ENCODE measurements around the gene FERMT3.

Gene FERMT3

DNA sequence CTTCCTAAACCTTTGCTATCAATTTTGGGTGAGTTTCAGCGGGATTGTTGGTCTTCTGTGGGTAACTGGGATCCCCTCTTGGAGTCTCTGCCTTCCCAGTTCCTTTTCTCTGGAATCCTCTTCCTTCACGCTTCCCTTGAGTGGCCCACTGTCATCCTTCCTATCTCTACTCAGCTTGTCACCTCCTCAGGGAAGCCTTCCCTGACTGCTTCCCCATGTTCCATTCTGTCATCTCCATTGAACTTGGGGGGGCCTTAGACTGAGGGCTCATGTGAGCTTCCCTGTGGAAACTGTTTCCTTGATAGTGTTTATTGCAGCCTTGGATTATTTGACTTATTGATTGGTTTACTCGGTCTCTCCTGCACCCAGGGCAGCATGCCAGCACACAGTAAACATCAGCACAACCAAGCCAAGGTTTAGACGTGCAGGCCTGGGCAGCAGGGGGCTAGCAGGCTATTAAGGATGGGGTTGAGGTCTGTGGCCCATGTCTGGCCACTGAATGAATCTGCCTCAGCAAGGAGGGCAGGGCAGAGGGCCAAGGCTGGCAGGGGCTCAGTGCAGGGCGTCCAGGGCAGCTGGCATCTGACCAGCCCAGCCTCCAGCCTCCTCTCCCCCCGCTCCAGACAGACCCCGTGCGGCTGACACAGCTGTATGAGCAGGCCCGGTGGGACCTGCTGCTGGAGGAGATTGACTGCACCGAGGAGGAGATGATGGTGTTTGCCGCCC, 12.3 kb downstream of the FERMT3 start:
- DNase-seq (ENCODE audit: insufficient read length, low spot score) (no peak), FAIRE-seq (no peak)
- no peak for TF ChIP-seq POLR2A (IDR thresholded peaks at IDR 0.05; ENCODE audit: low read depth, low read length)
- no peak for TF ChIP-seq SPI1 (IDR thresholded peaks at IDR 0.05; ENCODE audit: low read depth, low read length)
- no peak for TF ChIP-seq POLR2AphosphoS5 (IDR thresholded peaks at IDR 0.05; ENCODE audit: low read depth, low read length)

DNA sequence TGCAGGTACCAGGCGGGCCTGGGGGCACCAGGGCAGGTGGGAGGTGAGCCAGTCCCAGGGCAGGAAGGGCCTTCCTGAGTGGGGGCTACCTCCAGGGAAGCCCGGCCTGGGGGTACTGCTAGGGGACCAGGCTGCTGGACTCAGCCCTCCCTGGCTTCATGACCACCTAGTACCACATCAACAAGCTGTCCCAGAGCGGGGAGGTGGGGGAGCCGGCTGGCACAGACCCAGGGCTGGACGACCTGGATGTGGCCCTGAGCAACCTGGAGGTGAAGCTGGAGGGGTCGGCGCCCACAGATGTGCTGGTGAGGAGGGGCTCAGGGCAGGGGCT, 12.8 kb downstream of the FERMT3 start:
- no peak for DNase-seq (ENCODE audit: insufficient read length, low spot score)

DNA sequence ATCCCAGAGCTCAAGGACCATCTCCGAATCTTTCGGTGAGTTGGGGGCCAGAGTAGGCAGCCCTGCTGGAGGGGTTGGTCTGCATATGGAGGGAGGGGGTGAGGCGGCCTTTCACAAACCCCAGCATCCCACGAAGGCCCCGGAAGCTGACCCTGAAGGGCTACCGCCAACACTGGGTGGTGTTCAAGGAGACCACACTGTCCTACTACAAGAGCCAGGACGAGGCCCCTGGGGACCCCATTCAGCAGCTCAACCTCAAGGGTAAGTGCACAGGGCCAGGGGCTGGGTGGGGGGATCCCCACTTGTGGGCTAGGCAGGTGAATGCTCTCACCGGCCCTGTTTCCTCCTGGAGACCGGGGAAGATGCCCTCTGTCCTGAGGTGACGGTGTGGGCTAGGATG, 13.2 kb downstream of the FERMT3 start:
- FAIRE-seq (no peak), DNase-seq (ENCODE audit: insufficient read length, low spot score) (no peak)
- TF ChIP-seq PAX5 (IDR thresholded peaks at IDR 0.05; ENCODE audit: insufficient read depth, low read length, severe bottlenecking) (no peak), TAF1 (IDR thresholded peaks at IDR 0.05; ENCODE audit: low read depth, low read length) (no peak), POLR2A (IDR thresholded peaks at IDR 0.05; ENCODE audit: low read depth, low read length) (no peak), POU2F2 (IDR thresholded peaks at IDR 0.05; ENCODE audit: low read depth, low read length) (no peak), POLR2AphosphoS5 (IDR thresholded peaks at IDR 0.05; ENCODE audit: low read depth, low read length) (no peak), SPI1 (IDR thresholded peaks at IDR 0.05; ENCODE audit: low read depth, low read length) (no peak)

More for the DNA sequence above, 12.8 kb downstream of the FERMT3 start:
- TF ChIP-seq PAX5 (IDR thresholded peaks at IDR 0.05; ENCODE audit: insufficient read depth, low read length, severe bottlenecking) (no peak), POLR2AphosphoS5 (IDR thresholded peaks at IDR 0.05; ENCODE audit: low read depth, low read length) (no peak), POLR2A (IDR thresholded peaks at IDR 0.05; ENCODE audit: low read depth, low read length) (no peak), SPI1 (IDR thresholded peaks at IDR 0.05; ENCODE audit: low read depth, low read length) (no peak), TAF1 (IDR thresholded peaks at IDR 0.05; ENCODE audit: low read depth, low read length) (no peak), POU2F2 (IDR thresholded peaks at IDR 0.05; ENCODE audit: low read depth, low read length) (no peak)
- FAIRE-seq = no peak

DNA sequence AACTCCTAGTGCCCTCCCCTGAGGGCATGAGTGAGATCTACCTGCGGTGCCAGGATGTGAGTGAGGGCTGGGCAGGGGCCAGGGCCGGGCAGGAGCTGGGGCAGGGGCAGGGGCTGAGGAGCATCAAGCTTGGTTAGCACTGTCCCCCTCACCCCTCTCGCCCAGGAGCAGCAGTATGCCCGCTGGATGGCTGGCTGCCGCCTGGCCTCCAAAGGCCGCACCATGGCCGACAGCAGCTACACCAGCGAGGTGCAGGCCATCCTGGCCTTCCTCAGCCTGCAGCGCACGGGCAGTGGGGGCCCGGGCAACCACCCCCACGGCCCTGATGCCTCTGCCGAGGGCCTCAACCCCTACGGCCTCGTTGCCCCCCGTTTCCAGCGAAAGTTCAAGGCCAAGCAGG, 13.8 kb downstream of the FERMT3 start:
- FAIRE-seq = no peak
- no peak for TF ChIP-seq TAF1 (IDR thresholded peaks at IDR 0.05; ENCODE audit: low read depth, low read length)
- no peak for TF ChIP-seq POLR2A (IDR thresholded peaks at IDR 0.05; ENCODE audit: low read depth, low read length)
- TF ChIP-seq SPI1 (IDR thresholded peaks at IDR 0.05; ENCODE audit: low read depth, low read length) = no peak
- TF ChIP-seq PAX5 (IDR thresholded peaks at IDR 0.05; ENCODE audit: insufficient read depth, low read length, severe bottlenecking) = no peak
- no peak for TF ChIP-seq POLR2AphosphoS5 (IDR thresholded peaks at IDR 0.05; ENCODE audit: low read depth, low read length)
- TF ChIP-seq POU2F2 (IDR thresholded peaks at IDR 0.05; ENCODE audit: low read depth, low read length) = no peak

DNA sequence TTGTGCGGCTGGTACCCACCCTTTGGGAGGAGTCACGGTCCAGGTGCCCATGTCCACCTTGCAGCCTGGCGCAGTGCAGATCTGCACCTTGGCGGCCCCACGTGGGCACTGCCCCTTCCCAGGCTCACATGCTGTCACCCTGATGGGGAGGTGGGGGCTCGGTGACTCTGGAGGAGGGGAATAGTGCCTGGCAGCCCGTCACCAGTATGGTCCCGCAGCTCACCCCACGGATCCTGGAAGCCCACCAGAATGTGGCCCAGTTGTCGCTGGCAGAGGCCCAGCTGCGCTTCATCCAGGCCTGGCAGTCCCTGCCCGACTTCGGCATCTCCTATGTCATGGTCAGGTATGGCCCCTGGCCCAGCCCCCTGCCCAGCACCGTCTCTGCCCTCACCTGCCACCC, 14.3 kb downstream of the FERMT3 start:
- FAIRE-seq = no peak
- no peak; the same call in 1 of the 2 replicates for TF ChIP-seq POLR2AphosphoS5 (IDR thresholded peaks at IDR 0.05; ENCODE audit: low read depth, low read length)
- no peak for TF ChIP-seq PAX5 (IDR thresholded peaks at IDR 0.05; ENCODE audit: insufficient read depth, low read length, severe bottlenecking)
- TF ChIP-seq POLR2A (IDR thresholded peaks at IDR 0.05; ENCODE audit: low read depth, low read length) = no peak
- TF ChIP-seq POU2F2 (IDR thresholded peaks at IDR 0.05; ENCODE audit: low read depth, low read length) = no peak
- no peak for TF ChIP-seq SPI1 (IDR thresholded peaks at IDR 0.05; ENCODE audit: low read depth, low read length)
- no peak for TF ChIP-seq TAF1 (IDR thresholded peaks at IDR 0.05; ENCODE audit: low read depth, low read length)

More for the DNA sequence above, 13.8 kb downstream of the FERMT3 start:
- no peak for DNase-seq (ENCODE audit: insufficient read length, low spot score)

DNA sequence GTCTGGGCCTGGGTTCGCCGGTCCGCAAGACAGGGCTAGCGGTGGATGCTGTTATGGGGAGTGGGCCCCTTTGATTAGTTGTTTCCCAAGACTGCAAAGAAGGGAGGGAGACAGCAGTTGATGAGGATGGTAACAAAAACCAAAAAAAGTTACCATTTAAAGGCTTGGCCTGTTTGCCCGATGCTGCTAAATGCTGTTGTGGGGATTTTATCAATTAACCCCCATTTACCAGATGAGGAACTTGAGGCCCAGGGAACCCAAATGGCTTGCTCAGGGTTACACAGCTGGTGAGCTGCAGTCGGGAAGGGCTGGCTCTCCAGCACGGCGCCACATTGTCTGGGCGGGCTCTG, 16.1 kb downstream of the FERMT3 start:
- TF ChIP-seq TAF1 (IDR thresholded peaks at IDR 0.05; ENCODE audit: low read depth, low read length) (no peak), POU2F2 (IDR thresholded peaks at IDR 0.05; ENCODE audit: low read depth, low read length) (no peak), PAX5 (IDR thresholded peaks at IDR 0.05; ENCODE audit: insufficient read depth, low read length, severe bottlenecking) (no peak), POLR2AphosphoS5 (IDR thresholded peaks at IDR 0.05; ENCODE audit: low read depth, low read length) (no peak), POLR2A (IDR thresholded peaks at IDR 0.05; ENCODE audit: low read depth, low read length) (no peak), SPI1 (IDR thresholded peaks at IDR 0.05; ENCODE audit: low read depth, low read length) (no peak)
- no peak for DNase-seq (ENCODE audit: insufficient read length, low spot score)

More for the DNA sequence above, 14.3 kb downstream of the FERMT3 start:
- DNase-seq (ENCODE audit: insufficient read length, low spot score) = no peak

DNA sequence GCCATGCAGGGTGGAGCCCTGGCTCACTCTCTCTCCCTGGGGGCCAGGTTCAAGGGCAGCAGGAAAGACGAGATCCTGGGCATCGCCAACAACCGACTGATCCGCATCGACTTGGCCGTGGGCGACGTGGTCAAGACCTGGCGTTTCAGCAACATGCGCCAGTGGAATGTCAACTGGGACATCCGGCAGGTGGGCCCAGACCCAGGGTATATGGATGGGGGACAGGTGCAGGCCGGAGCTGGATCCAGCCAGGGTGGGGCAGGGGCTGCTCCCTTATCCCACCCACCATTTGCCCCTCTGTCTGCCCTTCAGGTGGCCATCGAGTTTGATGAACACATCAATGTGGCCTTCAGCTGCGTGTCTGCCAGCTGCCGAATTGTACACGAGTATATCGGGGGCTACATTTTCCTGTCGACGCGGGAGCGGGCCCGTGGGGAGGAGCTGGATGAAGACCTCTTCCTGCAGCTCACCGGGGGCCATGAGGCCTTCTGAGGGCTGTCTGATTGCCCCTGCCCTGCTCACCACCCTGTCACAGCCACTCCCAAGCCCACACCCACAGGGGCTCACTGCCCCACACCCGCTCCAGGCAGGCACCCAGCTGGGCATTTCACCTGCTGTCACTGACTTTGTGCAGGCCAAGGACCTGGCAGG, 16.6 kb downstream of the FERMT3 start:
- no peak for FAIRE-seq
- TF ChIP-seq POU2F2 (IDR thresholded peaks at IDR 0.05; ENCODE audit: low read depth, low read length) (no peak), POLR2AphosphoS5 (IDR thresholded peaks at IDR 0.05; ENCODE audit: low read depth, low read length) (peak; percentile 49; the same call in 1 of the 2 replicates), POLR2A (IDR thresholded peaks at IDR 0.05; ENCODE audit: low read depth, low read length) (no peak)
- DNase-seq (ENCODE audit: insufficient read length, low spot score) = no peak

More for the DNA sequence above, 16.1 kb downstream of the FERMT3 start:
- no peak for FAIRE-seq

DNA sequence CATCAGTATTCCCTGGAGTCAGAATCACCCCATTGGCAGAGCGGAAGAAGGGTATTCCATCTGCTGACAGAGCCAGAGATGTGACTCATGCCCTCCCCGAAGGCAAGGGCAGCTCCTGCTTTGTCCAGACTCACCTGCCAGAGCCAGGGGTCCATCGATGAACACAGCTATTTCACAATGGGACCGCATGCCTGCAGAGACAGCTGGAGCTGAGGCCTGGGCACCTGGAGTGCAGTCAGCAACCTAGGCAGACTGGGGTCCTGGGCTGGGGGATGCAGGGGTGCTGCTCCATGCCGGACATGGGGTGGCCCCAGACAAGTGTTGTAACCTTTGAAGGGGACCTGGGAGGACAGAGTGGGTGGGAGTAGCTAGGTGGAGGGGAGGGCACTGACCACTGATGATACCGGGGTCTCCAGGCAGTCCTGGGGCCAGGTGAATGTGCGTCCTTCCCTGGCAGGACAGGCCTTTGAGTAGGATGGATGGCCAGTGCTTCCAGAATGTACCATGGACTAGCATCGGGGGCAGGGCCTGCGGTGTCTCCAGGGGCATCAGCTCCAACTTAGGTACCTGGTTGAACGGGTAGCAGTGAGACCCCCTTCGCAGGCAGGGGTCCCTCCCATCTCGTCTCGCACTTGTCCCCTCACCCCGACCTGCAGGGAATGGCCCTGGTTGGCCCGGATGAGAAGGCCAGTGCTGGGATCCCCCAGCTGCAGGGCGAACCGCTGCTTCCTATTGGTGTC, 17.8 kb downstream of the FERMT3 start:
- TF ChIP-seq POLR2A (IDR thresholded peaks at IDR 0.05; ENCODE audit: low read depth, low read length) (0 out of 2 replicates have a peak, but pooled peaks have one; percentile 25), PAX5 (IDR thresholded peaks at IDR 0.05; ENCODE audit: insufficient read depth, low read length, severe bottlenecking) (no peak), TAF1 (IDR thresholded peaks at IDR 0.05; ENCODE audit: low read depth, low read length) (no peak), POLR2AphosphoS5 (IDR thresholded peaks at IDR 0.05; ENCODE audit: low read depth, low read length) (peak; percentile 80; the same call in 1 of the 2 replicates), POU2F2 (IDR thresholded peaks at IDR 0.05; ENCODE audit: low read depth, low read length) (no peak), SPI1 (IDR thresholded peaks at IDR 0.05; ENCODE audit: low read depth, low read length) (no peak)
- FAIRE-seq (no peak), DNase-seq (ENCODE audit: insufficient read length, low spot score) (no peak)

DNA sequence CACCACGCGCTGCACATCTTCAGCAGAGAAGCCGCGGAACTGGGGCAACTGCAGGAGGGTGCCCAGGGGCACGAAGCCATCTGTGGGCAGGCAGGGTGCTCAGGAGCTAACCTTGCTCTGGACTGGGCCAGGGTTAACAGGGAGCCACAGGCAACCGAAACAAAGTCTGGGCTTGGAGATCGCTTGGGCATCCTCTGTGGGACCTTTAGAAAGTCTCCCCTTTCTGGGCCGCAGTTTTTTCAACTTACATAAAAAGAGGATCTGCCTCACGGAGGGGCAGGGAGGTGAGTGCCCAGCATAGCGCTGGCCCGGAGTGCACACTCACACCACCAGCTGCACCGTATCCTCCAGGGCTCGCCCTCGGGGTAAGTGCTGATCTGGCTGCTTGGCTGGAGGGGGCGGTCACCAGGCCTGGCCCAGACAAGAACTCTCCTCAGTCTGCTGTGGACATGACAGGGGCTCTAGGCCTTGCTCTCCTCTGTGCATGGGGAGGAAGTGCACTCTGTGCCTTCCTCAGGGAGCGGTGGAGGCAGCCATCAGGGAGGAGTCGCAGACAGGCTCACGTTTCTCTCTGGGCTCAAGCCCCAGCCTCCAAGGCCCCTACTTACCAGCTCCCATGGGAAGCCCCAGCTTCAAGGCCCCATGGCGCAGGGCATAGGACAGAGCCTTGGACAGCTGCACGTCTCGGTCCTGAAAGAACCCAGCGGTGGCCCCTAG, 18.5 kb downstream of the FERMT3 start:
- FAIRE-seq (peak; percentile 20), DNase-seq (ENCODE audit: insufficient read length, low spot score) (peak; percentile 30)
- TF ChIP-seq POLR2AphosphoS5 (IDR thresholded peaks at IDR 0.05; ENCODE audit: low read depth, low read length) = 0 out of 2 replicates have a peak, but pooled peaks have one; percentile 15
- 0 out of 2 replicates have a peak, but pooled peaks have one; percentile 28 for TF ChIP-seq SPI1 (IDR thresholded peaks at IDR 0.05; ENCODE audit: low read depth, low read length)
- TF ChIP-seq POU2F2 (IDR thresholded peaks at IDR 0.05; ENCODE audit: low read depth, low read length) = no peak
